HG02588 (cell line): ENCODE results near the gene MORC2.

Experiments
- ATAC-seq: cut with Tn5 transposase; IDR thresholded peaks from one replicate; pipeline ENCODE4 v1.9.1; 2021; ENCODE audit warnings: mild to moderate bottlenecking, moderate library complexity; ENCODE audit not compliant: unreplicated experiment

The MORC2 gene

GRCh38 chr22:30968015-30968923, at the start of gene MORC2:
TSS of gene MORC2 (minus strand) at chr22:30968774. CDS start at chr22:30967889, 885 bp downstream.
- peak; percentile 21 for ATAC-seq

- no peak for ATAC-seq
Measured at GRCh38 chr22:31005535-31005934, 37.0 kb upstream of the MORC2 start.

- ATAC-seq: no peak
Measured at GRCh38 chr22:31001124-31001770, 32.7 kb upstream of the MORC2 start.

GRCh38 chr22:30998329-30998728, 29.8 kb upstream of the MORC2 start:
- no peak for ATAC-seq

GRCh38 chr22:30996462-30996861, 27.9 kb upstream of the MORC2 start:
- no peak for ATAC-seq

- ATAC-seq: no peak
Measured at GRCh38 chr22:30994960-30995359, 26.4 kb upstream of the MORC2 start.

GRCh38 chr22:30992565-30992964, 24.0 kb upstream of the MORC2 start:
- no peak for ATAC-seq

GRCh38 chr22:30990690-30991089, 22.1 kb upstream of the MORC2 start:
- no peak for ATAC-seq

- no peak for ATAC-seq
Measured at GRCh38 chr22:30989474-30989873, 20.9 kb upstream of the MORC2 start.

- ATAC-seq: no peak
Measured at GRCh38 chr22:30985561-30986208, 17.1 kb upstream of the MORC2 start.

- no peak for ATAC-seq
Measured at GRCh38 chr22:30984317-30984716, 15.7 kb upstream of the MORC2 start.

GRCh38 chr22:30982512-30982911, 13.9 kb upstream of the MORC2 start:
- ATAC-seq: no peak

- no peak for ATAC-seq
Measured at GRCh38 chr22:30979932-30980331, 11.4 kb upstream of the MORC2 start.

- ATAC-seq: no peak
Measured at GRCh38 chr22:30978304-30978962, 9.9 kb upstream of the MORC2 start.

GRCh38 chr22:30970356-30970746, 1.8 kb upstream of the MORC2 start:
- ATAC-seq: no peak

GRCh38 chr22:30969532-30970355, 1.2 kb upstream of the MORC2 start:
- peak; percentile 27 for ATAC-seq

GRCh38 chr22:30968924-30969531, 454 bp upstream of the MORC2 start, which contains the start of gene TUG1:
TSS of gene TUG1 (plus strand) at chr22:30969265.
- ATAC-seq: peak; percentile 90

GRCh38 chr22:30964858-30965257, 3.7 kb downstream of the MORC2 start:
- no peak for ATAC-seq

GRCh38 chr22:30955153-30955552, 13.4 kb downstream of the MORC2 start:
- no peak for ATAC-seq

GRCh38 chr22:30953206-30953605, 15.4 kb downstream of the MORC2 start:
- no peak for ATAC-seq
